ENCODE data around the gene YY1.
A peak's percentile ranks its signal among the peaks of the same experiment; 100 is the strongest.

Gene YY1

DNA sequence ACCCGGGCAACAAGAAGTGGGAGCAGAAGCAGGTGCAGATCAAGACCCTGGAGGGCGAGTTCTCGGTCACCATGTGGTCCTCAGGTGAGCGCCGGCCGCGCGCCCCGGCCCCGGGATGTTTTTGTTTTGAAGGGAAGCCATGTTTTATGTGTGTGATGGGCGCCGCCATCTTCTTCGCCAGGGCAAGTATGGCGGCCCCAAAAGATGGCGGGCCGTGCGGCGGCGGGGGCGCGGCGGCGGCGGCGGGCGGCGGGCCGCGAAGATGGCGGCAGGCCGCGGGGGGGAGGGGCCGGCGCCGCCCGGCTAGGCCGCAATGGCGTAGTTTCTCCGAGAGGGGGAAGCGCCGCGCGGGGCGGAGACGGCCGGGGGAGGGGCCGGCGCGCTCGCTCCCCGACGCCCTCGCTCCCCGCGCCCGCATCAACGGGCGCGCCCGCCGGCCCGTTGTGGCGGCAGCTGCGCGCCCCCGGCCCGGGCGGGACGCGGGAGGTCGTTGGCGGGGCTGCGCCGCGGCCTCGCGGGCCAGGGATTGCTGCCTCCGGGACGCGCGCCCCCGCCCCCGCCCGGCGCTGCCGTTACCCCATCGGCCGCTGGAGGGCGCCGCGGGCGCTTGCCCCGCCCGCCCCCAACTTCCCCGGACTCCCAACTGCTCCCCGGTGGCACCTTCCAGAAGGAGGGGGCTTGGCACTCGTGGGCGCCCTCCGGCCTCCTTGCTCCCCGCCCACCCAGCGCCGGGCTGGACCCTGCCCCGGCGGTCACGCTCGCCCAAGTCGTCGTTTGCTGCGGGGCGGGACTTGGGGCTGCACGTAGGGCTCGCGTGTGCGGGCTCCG lies 1.1 kb downstream of the YY1 start:
- peak; percentile 91 for DNase-seq
- Histone ChIP-seq H3K4me3 (ENCODE audit: low read depth, low read length) (peak overlapping the region; percentile 85), H3K27me3 (no peaks in the 10 kb centered on the region), H3K9me3 (no peaks in the 10 kb centered on the region), H3K4me1 (no peaks in the 10 kb centered on the region), H3K36me3 (peaks cover 17% of the 10 kb centered on the region)
- TF ChIP-seq, protein P1, sequence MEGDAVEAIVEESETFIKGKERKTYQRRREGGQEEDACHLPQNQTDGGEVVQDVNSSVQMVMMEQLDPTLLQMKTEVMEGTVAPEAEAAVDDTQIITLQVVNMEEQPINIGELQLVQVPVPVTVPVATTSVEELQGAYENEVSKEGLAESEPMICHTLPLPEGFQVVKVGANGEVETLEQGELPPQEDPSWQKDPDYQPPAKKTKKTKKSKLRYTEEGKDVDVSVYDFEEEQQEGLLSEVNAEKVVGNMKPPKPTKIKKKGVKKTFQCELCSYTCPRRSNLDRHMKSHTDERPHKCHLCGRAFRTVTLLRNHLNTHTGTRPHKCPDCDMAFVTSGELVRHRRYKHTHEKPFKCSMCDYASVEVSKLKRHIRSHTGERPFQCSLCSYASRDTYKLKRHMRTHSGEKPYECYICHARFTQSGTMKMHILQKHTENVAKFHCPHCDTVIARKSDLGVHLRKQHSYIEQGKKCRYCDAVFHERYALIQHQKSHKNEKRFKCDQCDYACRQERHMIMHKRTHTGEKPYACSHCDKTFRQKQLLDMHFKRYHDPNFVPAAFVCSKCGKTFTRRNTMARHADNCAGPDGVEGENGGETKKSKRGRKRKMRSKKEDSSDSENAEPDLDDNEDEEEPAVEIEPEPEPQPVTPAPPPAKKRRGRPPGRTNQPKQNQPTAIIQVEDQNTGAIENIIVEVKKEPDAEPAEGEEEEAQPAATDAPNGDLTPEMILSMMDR (IDR thresholded peaks at IDR 0.05; ENCODE audit: low read depth, low read length), result peak; percentile 36

- no peak for DNase-seq
- H3K36me3 ChIP-seq, result peaks cover 17% of the 10 kb centered on the region
- H3K27me3 ChIP-seq, result no peaks in the 10 kb centered on the region
- no peaks in the 10 kb centered on the region; the same call in 1 of the 2 replicates for H3K4me1 ChIP-seq
- peak overlapping the region; percentile 78 for H3K4me3 ChIP-seq (ENCODE audit: low read depth, low read length)
- TF ChIP-seq, protein P1 (IDR thresholded peaks at IDR 0.05; ENCODE audit: low read depth, low read length), result no peak
- no peaks in the 10 kb centered on the region for H3K9me3 ChIP-seq
Observed at GRCh38 chr14:100240668-100241032, 1.7 kb downstream of the YY1 start.

DNA sequence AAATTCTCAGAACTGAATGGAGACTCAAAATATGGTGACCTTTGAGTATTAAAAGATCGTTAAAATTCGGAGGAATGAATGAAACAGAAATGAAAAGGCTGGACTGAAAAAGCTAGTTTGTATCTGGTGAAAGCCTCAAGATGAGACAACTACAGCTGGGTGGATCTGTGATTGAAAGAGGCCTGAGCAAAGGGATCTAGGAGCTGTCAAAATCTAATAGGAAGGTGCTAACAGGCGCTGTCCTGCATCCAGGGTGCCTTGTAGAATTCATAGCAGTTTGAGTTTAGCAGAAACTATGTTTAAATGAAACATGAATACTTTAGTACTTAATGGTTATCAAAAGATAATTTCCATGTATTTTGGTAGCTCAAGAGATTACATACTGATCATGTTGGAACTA lies 2.3 kb downstream of the YY1 start:
- peak overlapping the region; percentile 78 for H3K4me3 ChIP-seq (ENCODE audit: low read depth, low read length)
- DNase-seq, result no peak
- H3K9me3 ChIP-seq, result no peaks in the 10 kb centered on the region
- TF ChIP-seq, protein P1 (IDR thresholded peaks at IDR 0.05; ENCODE audit: low read depth, low read length), result no peak
- H3K36me3 ChIP-seq, result peaks cover 17% of the 10 kb centered on the region
- H3K4me1 ChIP-seq, result peaks cover 3% of the 10 kb centered on the region
- no peaks in the 10 kb centered on the region for H3K27me3 ChIP-seq

DNA sequence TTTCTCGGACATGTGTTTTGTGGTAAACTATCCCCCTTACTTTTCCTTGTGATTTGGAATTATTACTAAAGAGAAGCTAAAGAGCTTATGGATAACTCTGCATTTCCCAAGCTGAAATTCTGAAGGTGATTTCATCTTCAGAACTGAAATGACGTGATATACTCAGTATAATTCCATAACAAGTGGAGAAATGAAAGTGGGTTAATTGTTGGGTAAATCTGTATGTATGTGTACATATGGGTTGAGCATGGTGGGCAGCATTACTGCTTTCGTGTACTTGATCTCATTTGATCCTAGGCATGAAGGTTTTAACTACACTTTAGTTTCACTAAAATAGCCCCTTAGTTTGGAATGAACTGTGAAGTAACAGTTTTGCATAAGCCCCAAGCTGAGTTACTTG lies 4.1 kb downstream of the YY1 start:
- Histone ChIP-seq H3K9me3 (no peaks in the 10 kb centered on the region), H3K4me1 (peaks cover 6% of the 10 kb centered on the region), H3K36me3 (peaks cover 17% of the 10 kb centered on the region), H3K4me3 (ENCODE audit: low read depth, low read length) (no peak overlapping the region), H3K27me3 (no peaks in the 10 kb centered on the region)
- no peak for DNase-seq
- TF ChIP-seq, protein P1 (IDR thresholded peaks at IDR 0.05; ENCODE audit: low read depth, low read length), result no peak

GRCh38 chr14:100246809-100247428 lies 8.0 kb downstream of the YY1 start:
- peaks cover 6% of the 10 kb centered on the region for H3K4me1 ChIP-seq

More at GRCh38 chr14:100246809-100247428, 8.0 kb downstream of the YY1 start:
- peak; percentile 27 for DNase-seq
- TF ChIP-seq, protein P1 (IDR thresholded peaks at IDR 0.05; ENCODE audit: low read depth, low read length), result peak; percentile 88
- no peaks in the 10 kb centered on the region for H3K27me3 ChIP-seq
- no peak overlapping the region for H3K4me3 ChIP-seq (ENCODE audit: low read depth, low read length)
- H3K36me3 ChIP-seq, result peaks cover 8% of the 10 kb centered on the region
- no peaks in the 10 kb centered on the region for H3K9me3 ChIP-seq

All from BE2C (cell line).